ENCODE data around the gene IL17RD. TPM values are rescaled to one million over a fixed set of nuclear protein-coding genes. Genes with fewer than 3 reads are reported as not detected.

IL17RD gene
- total RNA-seq, 1 donor from 2014 or later: 26.1 TPM

- Histone ChIP-seq H4K20me1 (ENCODE audit: low read depth) (peaks cover 3% of the 10 kb centered on the region), H3K4me3 (no peak overlapping the region), H3K4me1 (no peaks in the 10 kb centered on the region), H3K9ac (no peak overlapping the region), H3K27me3 (no peaks in the 10 kb centered on the region), H2AFZ (replicated peaks) (no peak overlapping the region), H3K79me2 (ENCODE audit: low read depth) (no peaks in the 10 kb centered on the region), H3K36me3 (peaks cover 4% of the 10 kb centered on the region), H3K27ac (no peak overlapping the region), H3K9me3 (ENCODE audit: low read depth) (no peaks in the 10 kb centered on the region), H3K4me2 (no peak overlapping the region), H3F3A (ENCODE audit: low read depth) (no peaks in the 10 kb centered on the region)
- peaks cover 5% of the 10 kb centered on the region for H3K27me3 Mint-ChIP-seq (ENCODE audit: insufficient read depth, low read depth)
- peaks cover 17% of the 10 kb centered on the region for H3K4me1 Mint-ChIP-seq
- no peak overlapping the region for H3K4me3 Mint-ChIP-seq
- H3K36me3 Mint-ChIP-seq: peaks cover 50% of the 10 kb centered on the region
- DNase-seq (ENCODE audit: low spot score): no peak
- H3K27ac Mint-ChIP-seq: no peak overlapping the region
- TF ChIP-seq EZH2 (IDR thresholded peaks at IDR 0.05) (no peak), EZH2phosphoT487 (IDR thresholded peaks at IDR 0.05) (no peak), CTCF (IDR thresholded peaks at IDR 0.05) (no peak)
- H3K9me3 Mint-ChIP-seq: no peaks in the 10 kb centered on the region
Measured at GRCh38 chr3:57093489-57093888, 71.7 kb downstream of the IL17RD start.

DNA sequence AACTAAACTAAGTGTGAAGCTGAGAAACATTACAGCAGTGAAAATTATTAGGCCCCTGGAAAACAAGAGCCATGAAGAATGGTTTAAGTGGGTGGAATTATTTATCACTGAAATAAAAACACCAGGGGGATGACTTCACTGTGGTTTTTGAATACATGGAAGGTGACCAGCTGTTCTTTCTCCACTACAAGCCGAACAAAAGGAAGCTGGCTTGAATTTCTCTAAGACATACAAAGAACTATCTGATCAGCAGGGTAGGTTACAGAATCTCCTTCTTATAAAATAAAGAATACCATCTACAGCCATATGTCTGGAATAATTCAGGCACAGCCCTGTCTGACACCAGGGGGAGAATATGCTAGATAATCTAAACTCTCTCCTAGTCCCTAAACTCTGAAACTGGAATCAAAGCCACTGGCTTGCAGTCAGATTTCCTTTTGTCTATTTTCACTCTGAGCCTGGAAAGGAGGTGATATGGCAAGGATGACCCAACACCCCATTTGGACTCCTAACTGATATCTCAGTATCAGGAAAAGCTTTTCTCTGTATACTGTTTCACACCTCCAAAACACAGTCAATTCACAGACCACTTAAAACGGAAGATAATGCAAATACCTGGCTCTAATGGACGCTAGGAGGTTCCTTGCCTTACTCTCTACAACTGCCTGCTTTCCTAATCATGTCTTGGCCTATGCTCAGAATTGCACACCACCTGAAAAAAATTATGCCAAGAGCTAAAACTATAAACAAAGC is 73.5 kb downstream of the IL17RD start:
- no peaks in the 10 kb centered on the region for H3K79me2 ChIP-seq (ENCODE audit: low read depth)

GRCh38 chr3:57089043-57089442 is 76.1 kb downstream of the IL17RD start:
- Mint-ChIP-seq H3K9me3 (no peaks in the 10 kb centered on the region), H3K27me3 (ENCODE audit: insufficient read depth, low read depth) (peaks cover 2% of the 10 kb centered on the region), H3K36me3 (peaks cover 28% of the 10 kb centered on the region), H3K4me1 (peaks cover 19% of the 10 kb centered on the region), H3K27ac (no peak overlapping the region), H3K4me3 (no peak overlapping the region)
- Histone ChIP-seq H3F3A (ENCODE audit: low read depth) (no peaks in the 10 kb centered on the region), H2AFZ (replicated peaks) (no peak overlapping the region), H3K27ac (no peak overlapping the region), H4K20me1 (ENCODE audit: low read depth) (no peaks in the 10 kb centered on the region), H3K9ac (no peak overlapping the region), H3K36me3 (no peaks in the 10 kb centered on the region), H3K4me1 (no peaks in the 10 kb centered on the region), H3K9me3 (ENCODE audit: low read depth) (no peaks in the 10 kb centered on the region), H3K4me2 (no peak overlapping the region), H3K79me2 (ENCODE audit: low read depth) (no peaks in the 10 kb centered on the region), H3K27me3 (no peaks in the 10 kb centered on the region), H3K4me3 (no peak overlapping the region)
- TF ChIP-seq CTCF (IDR thresholded peaks at IDR 0.05): no peak
- TF ChIP-seq EZH2 (IDR thresholded peaks at IDR 0.05): no peak
- no peak for TF ChIP-seq EZH2phosphoT487 (IDR thresholded peaks at IDR 0.05)
- DNase-seq (ENCODE audit: low spot score): no peak

More for the DNA sequence above, 73.5 kb downstream of the IL17RD start:
- no peak overlapping the region for H2AFZ ChIP-seq (replicated peaks)
- H3K4me1 ChIP-seq: no peaks in the 10 kb centered on the region
- no peak overlapping the region for H3K9ac ChIP-seq
- peaks cover 21% of the 10 kb centered on the region for H3K4me1 Mint-ChIP-seq
- peaks cover 5% of the 10 kb centered on the region for H3K27me3 Mint-ChIP-seq (ENCODE audit: insufficient read depth, low read depth)
- H3K27ac ChIP-seq: no peak overlapping the region
- H3K9me3 ChIP-seq (ENCODE audit: low read depth): no peaks in the 10 kb centered on the region
- H3K4me2 ChIP-seq: no peak overlapping the region
- H4K20me1 ChIP-seq (ENCODE audit: low read depth): no peaks in the 10 kb centered on the region
- no peaks in the 10 kb centered on the region for H3F3A ChIP-seq (ENCODE audit: low read depth)
- no peaks in the 10 kb centered on the region for H3K27me3 ChIP-seq
- no peak overlapping the region for H3K4me3 ChIP-seq
- peaks cover 46% of the 10 kb centered on the region for H3K36me3 Mint-ChIP-seq
- no peak for DNase-seq (ENCODE audit: low spot score)
- peak overlapping the region; percentile 4 for H3K27ac Mint-ChIP-seq
- peaks cover 4% of the 10 kb centered on the region for H3K36me3 ChIP-seq
- TF ChIP-seq EZH2phosphoT487 (IDR thresholded peaks at IDR 0.05) (no peak), EZH2 (IDR thresholded peaks at IDR 0.05) (no peak), CTCF (IDR thresholded peaks at IDR 0.05) (no peak)
- H3K9me3 Mint-ChIP-seq: no peaks in the 10 kb centered on the region
- no peak overlapping the region for H3K4me3 Mint-ChIP-seq
